NAMALWA (cell line): ENCODE results near the gene OR8G5.

Source experiments
- DNase-seq: peaks from one replicate; pipeline ENCODE4 v3.0.0-alpha.2; 2015; ENCODE audit warnings: low spot score

Gene OR8G5

DNA sequence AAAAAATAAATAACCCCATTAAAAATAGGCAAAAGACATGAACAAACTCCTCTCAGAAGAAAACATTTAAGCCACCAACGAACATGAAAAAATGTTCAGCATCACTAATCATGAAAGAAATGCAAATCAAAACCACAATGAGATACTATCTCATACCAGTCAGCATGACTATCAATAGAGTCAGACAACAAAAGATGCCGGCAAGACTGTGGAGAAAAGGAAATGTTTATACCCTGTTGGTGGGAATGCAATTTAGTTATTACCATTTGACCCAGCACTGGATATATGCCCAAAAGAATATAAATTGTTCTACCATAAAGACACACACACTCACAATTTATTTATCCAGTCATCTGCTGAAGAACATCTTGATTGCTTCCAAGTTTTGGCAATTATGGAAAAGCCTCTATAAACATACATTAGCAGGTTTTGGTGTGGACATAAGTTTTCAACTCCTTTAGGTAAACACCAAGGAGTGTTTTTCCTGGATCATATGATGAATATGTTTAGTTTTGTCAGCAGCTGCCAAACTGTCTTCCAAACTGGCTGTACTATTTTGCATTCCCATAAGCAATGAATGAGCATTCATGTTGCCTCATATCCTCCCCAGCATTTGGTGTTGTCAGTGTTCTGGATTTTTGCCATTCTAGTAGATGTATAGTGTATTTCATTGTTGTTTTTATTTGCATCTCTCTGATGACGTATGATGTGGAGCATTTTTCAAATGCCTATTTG lies 29.6 kb downstream of the OR8G5 start:
- peak; percentile 11 for DNase-seq

DNA sequence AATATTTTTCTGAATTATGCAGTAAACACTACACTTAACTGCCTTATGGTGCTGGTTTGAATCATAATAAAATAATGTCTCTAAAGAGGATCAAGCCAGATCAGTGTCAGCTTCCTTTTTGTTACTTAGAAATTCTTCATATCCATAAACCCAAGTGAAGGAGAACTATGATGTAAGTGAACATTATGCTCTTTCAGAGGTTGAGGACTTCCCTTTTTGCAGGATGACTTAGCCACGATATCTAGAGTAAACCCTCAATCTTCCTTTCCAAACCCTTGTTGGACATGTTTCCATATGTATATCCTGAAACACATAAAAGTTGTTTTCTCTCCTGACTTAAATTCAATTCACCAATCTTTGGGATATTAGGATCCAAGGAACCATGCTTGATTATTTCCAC lies 38.5 kb downstream of the OR8G5 start:
- no peak for DNase-seq

- DNase-seq = no peak
Measured at GRCh38 chr11:124296016-124296415, 39.8 kb downstream of the OR8G5 start.

DNA sequence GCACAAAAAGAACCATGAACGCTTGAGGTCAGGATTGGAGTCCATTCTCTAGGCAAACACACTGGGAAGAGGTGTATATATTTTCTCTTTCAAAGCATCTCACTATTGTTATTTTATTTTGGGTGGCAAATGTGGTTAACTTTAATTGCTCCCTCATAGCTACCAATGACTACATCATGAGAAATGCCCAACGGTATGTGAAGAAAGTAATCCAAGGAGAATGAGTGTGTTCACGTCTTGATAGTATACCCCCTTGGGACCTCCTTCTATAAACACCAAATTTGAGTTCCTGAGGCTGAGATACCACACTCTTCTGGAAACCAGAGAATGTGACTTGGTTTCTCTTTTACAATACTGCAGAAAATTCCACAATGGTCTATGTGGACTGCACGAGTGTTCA lies 41.7 kb downstream of the OR8G5 start:
- DNase-seq = no peak

GRCh38 chr11:124301548-124301947 lies 45.4 kb downstream of the OR8G5 start:
- DNase-seq = no peak

DNA sequence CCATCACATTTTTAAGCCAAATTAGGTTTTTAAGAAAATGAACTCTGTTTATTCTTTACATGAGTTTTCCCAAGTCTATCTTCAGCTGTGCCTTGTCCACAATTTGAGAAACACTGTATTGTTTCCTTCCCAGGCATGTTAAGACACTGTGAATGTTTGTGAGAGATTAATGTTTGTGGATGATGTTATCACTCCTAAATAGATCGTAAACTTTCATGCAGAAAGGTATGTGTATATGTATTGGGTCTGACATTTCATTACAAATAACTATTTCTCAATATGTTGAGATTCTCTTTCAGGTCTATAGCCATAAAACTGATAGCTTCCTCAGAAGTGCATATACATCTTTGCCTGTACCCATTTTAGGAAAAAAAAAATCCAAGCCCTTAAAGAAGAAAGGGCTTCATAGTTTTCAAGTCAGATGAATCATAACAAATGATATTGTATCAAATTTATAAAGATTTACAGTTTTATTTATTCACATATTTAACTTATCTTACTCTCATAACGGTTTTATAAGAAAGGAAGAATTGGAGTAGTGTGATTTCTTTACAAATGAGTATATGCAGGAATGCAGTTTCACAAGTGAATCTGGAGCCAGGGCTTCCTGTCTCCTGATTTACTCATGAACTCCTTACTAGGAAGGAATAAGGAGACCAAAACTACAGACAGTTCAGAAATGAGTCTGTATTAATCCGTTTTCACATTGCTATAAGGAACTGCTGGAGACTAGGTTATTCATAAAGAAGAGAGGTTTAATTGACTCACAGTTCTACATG lies 46.4 kb downstream of the OR8G5 start:
- no peak for DNase-seq

DNA sequence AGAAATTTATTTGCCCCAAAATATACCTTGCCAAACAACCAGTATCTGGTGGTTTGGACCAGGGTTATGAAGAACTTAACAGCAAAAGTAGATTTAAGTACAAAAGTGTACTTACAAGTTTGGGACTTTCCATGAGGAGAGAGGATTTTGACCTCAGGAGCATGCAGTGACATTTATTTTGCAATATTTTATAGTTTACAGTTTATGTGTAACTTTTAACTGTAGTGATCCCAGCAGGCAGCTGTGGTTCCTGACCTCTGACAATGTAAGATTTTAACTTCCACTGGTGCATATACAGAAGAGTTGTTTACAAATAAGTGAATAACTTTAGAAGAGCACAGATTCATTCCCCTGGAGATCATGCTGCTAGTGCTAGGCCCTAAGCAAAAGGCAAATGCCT lies 50.9 kb downstream of the OR8G5 start:
- DNase-seq = no peak

- DNase-seq = no peak
Measured at GRCh38 chr11:124310721-124311120, 54.5 kb downstream of the OR8G5 start.

DNA sequence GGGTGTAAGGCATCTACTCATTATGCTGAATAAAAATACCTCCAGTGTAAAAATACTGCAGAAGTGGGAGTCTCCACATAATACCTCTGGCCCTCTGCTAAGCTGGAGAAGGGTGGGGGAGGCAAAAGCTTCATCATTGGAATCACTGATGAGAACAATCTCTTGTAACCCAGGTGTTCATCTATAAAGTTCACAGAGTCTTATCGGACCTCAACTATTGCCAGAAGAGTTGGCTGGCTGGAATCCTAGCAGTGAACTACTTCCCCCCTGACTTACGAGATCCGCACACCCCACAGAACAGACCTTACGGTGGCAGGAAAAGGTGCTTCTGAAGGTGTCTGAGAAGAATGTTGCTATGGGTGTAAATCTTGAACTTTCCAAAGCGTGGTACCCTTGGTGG lies 55.1 kb downstream of the OR8G5 start:
- DNase-seq = no peak

DNA sequence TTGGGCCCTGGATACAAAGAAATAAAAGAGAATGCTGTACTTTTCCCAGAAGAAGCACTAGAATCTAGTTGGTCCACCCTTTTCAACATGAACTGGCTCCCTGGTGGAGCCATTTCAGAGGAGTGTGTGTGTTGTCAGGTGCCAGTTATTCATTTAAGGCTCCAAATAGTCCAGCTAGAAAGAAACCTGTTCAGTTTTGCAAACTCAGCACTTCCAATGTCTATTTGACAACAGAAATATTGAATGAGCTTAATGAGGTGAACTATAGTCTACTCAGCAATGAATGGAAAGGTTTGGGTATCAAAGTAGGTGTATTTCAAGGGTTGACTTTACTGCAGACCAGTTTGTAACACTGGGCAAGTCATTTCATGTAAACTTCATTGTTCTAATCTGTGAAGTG lies 55.5 kb downstream of the OR8G5 start:
- DNase-seq = no peak

- DNase-seq = no peak
Measured at GRCh38 chr11:124313131-124313530, 57.0 kb downstream of the OR8G5 start.

GRCh38 chr11:124313849-124314248 lies 57.7 kb downstream of the OR8G5 start, which contains the start of gene OR8D1:
Gene OR8D1, minus strand, starts transcription at chr11:124313949. Its CDS starts 3,183 bp downstream, at chr11:124310766.
- DNase-seq = no peak

DNA sequence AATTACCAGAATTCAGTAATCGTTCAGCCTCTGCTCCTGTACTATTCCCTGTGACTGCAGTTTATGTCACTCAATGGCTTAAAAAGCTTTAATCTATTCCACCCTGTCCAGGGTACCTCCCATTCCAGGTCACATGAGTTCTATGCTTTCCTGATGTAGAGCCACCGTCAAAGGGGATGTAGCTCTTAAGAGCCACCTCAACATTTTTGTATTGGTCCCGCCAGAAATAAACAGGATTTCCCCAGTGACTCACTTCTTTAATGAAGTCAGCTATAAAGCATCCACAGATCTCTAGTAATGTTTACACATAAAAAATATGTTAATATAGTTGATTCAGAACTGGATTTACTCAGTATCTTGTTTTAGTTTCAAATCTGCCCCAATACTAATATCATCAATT lies 58.9 kb downstream of the OR8G5 start:
- DNase-seq = no peak
